Neural cell (in vitro differentiated cells): Measurements from ENCODE around the gene PKNOX2. TPM values are rescaled to one million over a fixed set of nuclear protein-coding genes. Genes with fewer than 3 reads are reported as not detected.

Experiments
- H2AFZ ChIP-seq: fragments of 200-600, 300-800 bp; sonication (generic), shearing (Covaris generic); 2 replicates; pipeline ENCODE4 v1.6.0; 2014; ENCODE audit warnings: low read depth, mild to moderate bottlenecking, antibody characterized with exemption, low read length, moderate library complexity
- H3F3A ChIP-seq: fragments of 200-600 bp; shearing (Covaris generic); 2 replicates; pipeline ENCODE4 v1.6.1; 2016; ENCODE audit warnings: mild to moderate bottlenecking, moderate library complexity, mixed read lengths, antibody characterized with exemption, low read length; ENCODE audit not compliant: insufficient read depth, poor library complexity, severe bottlenecking
- H3K27ac ChIP-seq: fragments of 200-600, 300-800 bp; sonication (generic), shearing (Covaris generic); 2 replicates; pipeline ENCODE4 v1.5.1; 2014; ENCODE audit warnings: mild to moderate bottlenecking, low read length, moderate library complexity
- H3K27me3 ChIP-seq: fragments of 300-800, 200-600 bp; sonication (generic), shearing (Covaris generic); 2 replicates; pipeline ENCODE4 v1.6.0; 2014; ENCODE audit warnings: mild to moderate bottlenecking, low read depth, low read length, moderate library complexity; ENCODE audit not compliant: insufficient read depth
- H3K36me3 ChIP-seq: fragments of 300-800, 200-600 bp; sonication (generic), shearing (Covaris generic); 2 replicates; pipeline ENCODE4 v1.5.1; 2014; ENCODE audit warnings: mild to moderate bottlenecking, antibody characterized with exemption, low read length, moderate library complexity; ENCODE audit not compliant: insufficient read depth
- H3K4me2 ChIP-seq: fragments of 300-800, 200-600 bp; sonication (generic), shearing (Covaris generic); 2 replicates; pipeline ENCODE4 v1.6.0; 2014; ENCODE audit warnings: mild to moderate bottlenecking, low read length
- H3K4me3 ChIP-seq: fragments of 300-800, 200-600 bp; sonication (generic), shearing (Covaris generic); 2 replicates; pipeline ENCODE4 v1.5.1; 2014; ENCODE audit warnings: mild to moderate bottlenecking, low read length, moderate library complexity
- H3K79me2 ChIP-seq: fragments of 200-600 bp; shearing (Covaris generic); replicated peaks from 2 replicates; pipeline ENCODE4 v1.6.0; 2014; ENCODE audit warnings: mild to moderate bottlenecking, low read length, moderate library complexity; ENCODE audit not compliant: insufficient read depth
- H3K9ac ChIP-seq: fragments of 300-800, 200-600 bp; sonication (generic), shearing (Covaris generic); 2 replicates; pipeline ENCODE4 v1.6.1; 2016; ENCODE audit warnings: mild to moderate bottlenecking, low read length, mixed read lengths
- H3K9me2 ChIP-seq: fragments of 200-600 bp; shearing (Covaris generic); 2 replicates; pipeline ENCODE4 v1.6.1; 2016; ENCODE audit warnings: mild to moderate bottlenecking, low read length, mixed read lengths; ENCODE audit not compliant: insufficient read depth
- H3K9me3 ChIP-seq: fragments of 200-600, 300-800 bp; sonication (generic), shearing (Covaris generic); 2 replicates; pipeline ENCODE4 v1.6.1; 2016; ENCODE audit warnings: mild to moderate bottlenecking, mixed run types, low read length, moderate library complexity, mixed read lengths
- H4K20me1 ChIP-seq: fragments of 200-600 bp; shearing (Covaris generic); 2 replicates; pipeline ENCODE4 v1.6.1; 2016; ENCODE audit warnings: mild to moderate bottlenecking, mixed run types; ENCODE audit not compliant: insufficient read depth
- CTCF ChIP-seq: fragments of 450-650 bp; IDR thresholded peaks from 2 replicates; pipeline ENCODE4 v1.5.1; 2014; ENCODE audit warnings: antibody characterized with exemption, mild to moderate bottlenecking, moderate library complexity; ENCODE audit not compliant: poor library complexity, severe bottlenecking
- EP300 ChIP-seq: fragments of 450-650 bp; conservative IDR thresholded peaks from 2 replicates; pipeline ENCODE4 v1.6.1; 2014; ENCODE audit warnings: antibody characterized with exemption, mild to moderate bottlenecking, moderate library complexity; ENCODE audit not compliant: poor library complexity, severe bottlenecking
- EZH2 ChIP-seq: fragments of 200-600, 300-800 bp; shearing (Covaris generic), sonication (generic); IDR thresholded peaks from 2 replicates; pipeline ENCODE4 v1.6.1; 2014; ENCODE audit warnings: antibody characterized with exemption, low read length, borderline replicate concordance, mild to moderate bottlenecking; ENCODE audit not compliant: insufficient read depth, poor library complexity, severe bottlenecking
- MXI1 ChIP-seq: fragments of 450-650 bp; conservative IDR thresholded peaks from 2 replicates; pipeline ENCODE4 v1.6.1; 2014; ENCODE audit warnings: antibody characterized with exemption, mild to moderate bottlenecking; ENCODE audit not compliant: poor library complexity, severe bottlenecking
- POLR2AphosphoS5 ChIP-seq: IDR thresholded peaks from 2 replicates; pipeline ENCODE4 v1.6.1; 2012
- RAD21 ChIP-seq: fragments of 450-650 bp; conservative IDR thresholded peaks from 2 replicates; pipeline ENCODE4 v1.6.1; 2014; ENCODE audit warnings: antibody characterized with exemption, mild to moderate bottlenecking, moderate library complexity
- SMC3 ChIP-seq: fragments of 450-650 bp; conservative IDR thresholded peaks from 2 replicates; pipeline ENCODE4 v1.6.1; 2014; ENCODE audit warnings: antibody characterized with exemption, mild to moderate bottlenecking, moderate library complexity; ENCODE audit not compliant: poor library complexity
- TAF1 ChIP-seq: IDR thresholded peaks from 2 replicates; pipeline ENCODE4 v1.6.1; 2012; ENCODE audit warnings: low read depth
- polyA plus RNA-seq: library from polyadenylated mRNA; depleted of rRNA; stranded (reverse); fragments of >200 nt; gene quantifications from 2 replicates; pipeline ENCODE4 v1.2.3, GENCODE V29; 2014
- TF ChIP-seq, protein P1 (sequence below): IDR thresholded peaks from 2 replicates; pipeline ENCODE4 v1.6.1; 2012; ENCODE audit warnings: borderline replicate concordance

The PKNOX2 gene
- polyA plus RNA-seq, 1 donor from 2014 or later, result 0.99 TPM

GRCh38 chr11:125297346-125297915 lies 132.9 kb downstream of the PKNOX2 start:
- H3K9ac ChIP-seq, result no peak overlapping the region
- no peaks in the 10 kb centered on the region for H3K9me3 ChIP-seq
- no peak overlapping the region for H3K27ac ChIP-seq
- H3K36me3 ChIP-seq, result no peaks in the 10 kb centered on the region
- no peak overlapping the region for H3K4me2 ChIP-seq
- H2AFZ ChIP-seq, result no peak overlapping the region
- no peak overlapping the region for H3K4me3 ChIP-seq
- no peaks in the 10 kb centered on the region for H3K79me2 ChIP-seq
- H4K20me1 ChIP-seq, result no peaks in the 10 kb centered on the region
- H3K9me2 ChIP-seq, result no peaks in the 10 kb centered on the region
- TF ChIP-seq RAD21, result no peak
- TF ChIP-seq EZH2, result no peak
- no peak for TF ChIP-seq SMC3
- TF ChIP-seq POLR2AphosphoS5, result no peak
- no peak for TF ChIP-seq MXI1
- TF ChIP-seq TAF1, result no peak
- TF ChIP-seq, protein P1, sequence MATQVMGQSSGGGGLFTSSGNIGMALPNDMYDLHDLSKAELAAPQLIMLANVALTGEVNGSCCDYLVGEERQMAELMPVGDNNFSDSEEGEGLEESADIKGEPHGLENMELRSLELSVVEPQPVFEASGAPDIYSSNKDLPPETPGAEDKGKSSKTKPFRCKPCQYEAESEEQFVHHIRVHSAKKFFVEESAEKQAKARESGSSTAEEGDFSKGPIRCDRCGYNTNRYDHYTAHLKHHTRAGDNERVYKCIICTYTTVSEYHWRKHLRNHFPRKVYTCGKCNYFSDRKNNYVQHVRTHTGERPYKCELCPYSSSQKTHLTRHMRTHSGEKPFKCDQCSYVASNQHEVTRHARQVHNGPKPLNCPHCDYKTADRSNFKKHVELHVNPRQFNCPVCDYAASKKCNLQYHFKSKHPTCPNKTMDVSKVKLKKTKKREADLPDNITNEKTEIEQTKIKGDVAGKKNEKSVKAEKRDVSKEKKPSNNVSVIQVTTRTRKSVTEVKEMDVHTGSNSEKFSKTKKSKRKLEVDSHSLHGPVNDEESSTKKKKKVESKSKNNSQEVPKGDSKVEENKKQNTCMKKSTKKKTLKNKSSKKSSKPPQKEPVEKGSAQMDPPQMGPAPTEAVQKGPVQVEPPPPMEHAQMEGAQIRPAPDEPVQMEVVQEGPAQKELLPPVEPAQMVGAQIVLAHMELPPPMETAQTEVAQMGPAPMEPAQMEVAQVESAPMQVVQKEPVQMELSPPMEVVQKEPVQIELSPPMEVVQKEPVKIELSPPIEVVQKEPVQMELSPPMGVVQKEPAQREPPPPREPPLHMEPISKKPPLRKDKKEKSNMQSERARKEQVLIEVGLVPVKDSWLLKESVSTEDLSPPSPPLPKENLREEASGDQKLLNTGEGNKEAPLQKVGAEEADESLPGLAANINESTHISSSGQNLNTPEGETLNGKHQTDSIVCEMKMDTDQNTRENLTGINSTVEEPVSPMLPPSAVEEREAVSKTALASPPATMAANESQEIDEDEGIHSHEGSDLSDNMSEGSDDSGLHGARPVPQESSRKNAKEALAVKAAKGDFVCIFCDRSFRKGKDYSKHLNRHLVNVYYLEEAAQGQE, result no peak
- no peak for TF ChIP-seq EP300
- no peak for TF ChIP-seq CTCF
- H3F3A ChIP-seq, result no peaks in the 10 kb centered on the region
- no peaks in the 10 kb centered on the region for H3K27me3 ChIP-seq

- Histone ChIP-seq H3K9ac (no peak overlapping the region), H3K4me3 (no peak overlapping the region), H3K27ac (no peak overlapping the region), H3K79me2 (no peaks in the 10 kb centered on the region), H2AFZ (no peak overlapping the region), H3K27me3 (no peaks in the 10 kb centered on the region), H3K9me2 (no peaks in the 10 kb centered on the region), H3K4me2 (no peak overlapping the region), H3K9me3 (no peaks in the 10 kb centered on the region), H3K36me3 (no peaks in the 10 kb centered on the region), H4K20me1 (no peaks in the 10 kb centered on the region), H3F3A (no peaks in the 10 kb centered on the region)
- TF ChIP-seq MXI1 (no peak), RAD21 (no peak), POLR2AphosphoS5 (no peak), SMC3 (no peak), CTCF (no peak), TAF1 (no peak), EZH2 (no peak), EP300 (no peak)
- TF ChIP-seq, protein P1, result no peak
Measured at GRCh38 chr11:125299061-125299615, 134.6 kb downstream of the PKNOX2 start.
